ENCODE results near the gene RPAP2.

- TF ChIP-seq CTCF (IDR thresholded peaks at IDR 0.05) (no peak), POLR2A (IDR thresholded peaks at IDR 0.05) (no peak)
These were observed 55.4 kb downstream of the RPAP2 start for GRCh38 chr1:92354259-92354658.

Measured in right lobe of liver (tissue), 4 donors.